ENCODE measurements around the gene HIVEP2.

The HIVEP2 gene

GRCh38 chr6:142765306-142765705 lies 179.7 kb downstream of the HIVEP2 start:
- DNase-seq = no peak

- DNase-seq = no peak
Measured at GRCh38 chr6:142764311-142764710, 180.7 kb downstream of the HIVEP2 start.

GRCh38 chr6:142763205-142763604 lies 181.8 kb downstream of the HIVEP2 start:
- no peak for DNase-seq

GRCh38 chr6:142761756-142762155 lies 183.2 kb downstream of the HIVEP2 start:
- DNase-seq = no peak

- no peak for DNase-seq
Measured at GRCh38 chr6:142760152-142760551, 184.8 kb downstream of the HIVEP2 start.

GRCh38 chr6:142758629-142759025 lies 186.3 kb downstream of the HIVEP2 start:
- no peak for DNase-seq

- DNase-seq = no peak
Measured at GRCh38 chr6:142757852-142758628, 186.9 kb downstream of the HIVEP2 start.

GRCh38 chr6:142756215-142756630 lies 188.8 kb downstream of the HIVEP2 start:
- peak; percentile 37 for DNase-seq

GRCh38 chr6:142753196-142753595 lies 191.8 kb downstream of the HIVEP2 start:
- DNase-seq = no peak

- DNase-seq = no peak
Measured at GRCh38 chr6:142752348-142752747, 192.6 kb downstream of the HIVEP2 start.

- DNase-seq = no peak
Measured at GRCh38 chr6:142751452-142751851, 193.5 kb downstream of the HIVEP2 start.

- DNase-seq = no peak
Measured at GRCh38 chr6:142750998-142751397, 194.0 kb downstream of the HIVEP2 start.

GRCh38 chr6:142749556-142749955 lies 195.4 kb downstream of the HIVEP2 start:
- no peak for DNase-seq

- DNase-seq = peak; percentile 69
Measured at GRCh38 chr6:142746524-142746923, 198.5 kb downstream of the HIVEP2 start.

GRCh38 chr6:142744836-142745235 lies 200.1 kb downstream of the HIVEP2 start:
- DNase-seq = no peak

GRCh38 chr6:142740449-142740848 lies 204.5 kb downstream of the HIVEP2 start:
- DNase-seq = no peak

- DNase-seq = no peak
Measured at GRCh38 chr6:142738731-142739130, 206.2 kb downstream of the HIVEP2 start.

- DNase-seq = no peak
Measured at GRCh38 chr6:142738035-142738396, 207.0 kb downstream of the HIVEP2 start.

GRCh38 chr6:142737368-142738034 lies 207.5 kb downstream of the HIVEP2 start:
- peak; percentile 12 for DNase-seq

- peak; percentile 20 for DNase-seq
Measured at GRCh38 chr6:142735204-142735603, 209.8 kb downstream of the HIVEP2 start.

- no peak for DNase-seq
Measured at GRCh38 chr6:142732790-142733189, 212.2 kb downstream of the HIVEP2 start.

- DNase-seq = no peak
Measured at GRCh38 chr6:142731611-142732010, 213.4 kb downstream of the HIVEP2 start.

GRCh38 chr6:142729618-142730017 lies 215.4 kb downstream of the HIVEP2 start:
- DNase-seq = no peak

GRCh38 chr6:142728910-142729481 lies 216.0 kb downstream of the HIVEP2 start:
- peak; percentile 87 for DNase-seq

Measured in hematopoietic multipotent progenitor cell treated with erythropoietin and hydrocortisone succinate and interleukin-3 and kit ligand, for 4 days (in vitro differentiated cells).